D721Med (cell line): ENCODE results near the gene KCTD20.
A peak's percentile ranks its signal among the peaks of the same experiment; 100 is the strongest.

Experiments used
- DNase-seq: peaks from one replicate; pipeline ENCODE4 v3.0.0; 2011; ENCODE audit warnings: low spot score; ENCODE audit not compliant: insufficient read length
- FAIRE-seq: peaks from 2 replicates; lab custom pipeline; 2011; peaks lifted over from hg19 to GRCh38; lab: Jason Lieb, UNC
- CTCF ChIP-seq: IDR thresholded peaks from 2 replicates; pipeline ENCODE4 v1.5.1; 2012; ENCODE audit warnings: mild to moderate bottlenecking, control low read depth; ENCODE audit not compliant: insufficient read depth; ENCODE audit errors: missing control alignments

The KCTD20 gene

GRCh38 chr6:36431197-36431596 is 11.6 kb upstream of the KCTD20 start:
- DNase-seq (no peak), FAIRE-seq (no peak)
- TF ChIP-seq CTCF: no peak

- FAIRE-seq (no peak), DNase-seq (no peak)
- TF ChIP-seq CTCF: no peak
Observed at GRCh38 chr6:36432151-36432671, 10.6 kb upstream of the KCTD20 start.

GRCh38 chr6:36436466-36436865 is 6.3 kb upstream of the KCTD20 start:
- FAIRE-seq (no peak), DNase-seq (no peak)
- TF ChIP-seq CTCF: no peak

GRCh38 chr6:36441307-36441894 is 1.4 kb upstream of the KCTD20 start:
- no peak for TF ChIP-seq CTCF
- no peak for FAIRE-seq
- DNase-seq: no peak

- TF ChIP-seq CTCF: no peak
- no peak for FAIRE-seq
- no peak for DNase-seq
Observed at GRCh38 chr6:36442103-36442670, 613 bp upstream of the KCTD20 start.

GRCh38 chr6:36443471-36444428 is 950 bp downstream of the KCTD20 start:
- TF ChIP-seq CTCF: peak; percentile 10
- DNase-seq: no peak
- no peak for FAIRE-seq

- TF ChIP-seq CTCF: no peak
- DNase-seq (no peak), FAIRE-seq (no peak)
Observed at GRCh38 chr6:36444470-36444869, 1.7 kb downstream of the KCTD20 start.
